Activated CD4-positive, alpha-beta T cell treated with anti-CD3 and anti-CD28 coated beads, Interleukin-2, amount 50 U/mL, for 16 hours (primary cell): ENCODE data around the gene SIAH1.

ENCODE experiments used
- DNase-seq: peaks from one replicate; pipeline ENCODE4 v3.0.0-alpha.2; 2020

Gene SIAH1

GRCh38 chr16:48365025-48365600 lies 20.1 kb downstream of the SIAH1 start:
- no peak for DNase-seq

DNA sequence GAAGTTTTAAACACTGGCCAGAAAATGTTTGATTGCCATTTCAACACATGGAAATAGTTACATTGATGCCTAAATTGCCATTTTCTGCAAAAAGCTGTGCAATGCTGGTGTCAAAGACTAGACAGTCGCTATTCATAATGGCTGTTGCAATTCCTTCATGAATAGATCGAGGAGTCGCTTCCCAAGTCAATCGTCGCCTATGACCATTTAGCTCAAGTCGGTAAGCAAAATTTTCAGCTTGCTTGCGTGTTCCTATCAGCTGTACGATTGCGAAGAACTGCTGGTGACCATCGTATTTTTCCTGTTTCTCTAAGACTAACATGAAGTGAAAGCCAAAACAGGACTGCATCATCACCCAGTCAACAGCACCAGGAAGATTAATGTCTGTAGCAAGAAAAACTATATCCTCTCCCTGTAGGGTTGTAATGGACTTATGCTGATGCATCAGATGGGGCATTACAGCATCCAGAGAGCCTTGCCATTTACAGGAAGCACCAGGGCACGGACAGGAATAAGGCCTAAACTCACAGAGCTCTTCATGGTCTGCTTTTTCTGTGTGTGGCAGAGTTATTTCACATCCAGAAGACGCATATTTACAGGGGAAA lies 23.6 kb downstream of the SIAH1 start:
- no peak for DNase-seq

DNA sequence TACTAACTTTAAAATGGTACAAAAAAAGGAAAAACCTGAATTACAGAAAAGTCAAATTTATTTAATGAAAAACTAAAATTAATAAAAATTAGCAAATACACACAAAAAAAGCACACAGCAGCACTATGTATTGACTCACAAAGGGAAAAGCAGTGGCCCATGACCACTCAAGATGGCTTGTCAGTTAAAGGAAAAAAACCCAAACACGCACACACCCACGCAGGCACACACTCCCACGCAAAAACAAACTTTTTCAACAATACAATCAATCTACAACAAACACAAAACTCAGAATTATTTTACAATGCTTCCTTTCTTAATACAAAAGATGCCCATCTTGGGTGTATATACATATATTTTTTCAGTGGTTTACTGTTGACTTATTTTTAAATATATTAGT lies 24.2 kb downstream of the SIAH1 start:
- DNase-seq: no peak

DNA sequence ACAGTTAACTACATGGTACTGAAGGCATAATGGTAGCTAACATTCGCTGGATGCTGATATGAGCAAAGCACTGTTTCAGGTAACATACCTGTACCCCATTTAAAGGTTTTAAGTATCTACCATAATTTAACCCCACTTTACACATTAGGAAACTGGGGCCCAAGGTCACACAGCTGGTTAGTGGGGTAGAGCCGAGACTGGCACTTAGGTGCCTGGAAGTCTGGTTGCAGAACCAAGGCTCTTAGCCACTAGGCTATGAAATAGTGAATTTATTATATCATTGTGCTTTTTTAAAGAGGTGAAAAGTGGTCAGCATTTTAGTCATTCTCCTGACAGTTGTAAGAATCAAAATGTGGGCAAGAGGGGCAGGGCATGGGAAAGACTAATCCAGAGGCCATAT lies 25.2 kb downstream of the SIAH1 start:
- no peak for DNase-seq

DNA sequence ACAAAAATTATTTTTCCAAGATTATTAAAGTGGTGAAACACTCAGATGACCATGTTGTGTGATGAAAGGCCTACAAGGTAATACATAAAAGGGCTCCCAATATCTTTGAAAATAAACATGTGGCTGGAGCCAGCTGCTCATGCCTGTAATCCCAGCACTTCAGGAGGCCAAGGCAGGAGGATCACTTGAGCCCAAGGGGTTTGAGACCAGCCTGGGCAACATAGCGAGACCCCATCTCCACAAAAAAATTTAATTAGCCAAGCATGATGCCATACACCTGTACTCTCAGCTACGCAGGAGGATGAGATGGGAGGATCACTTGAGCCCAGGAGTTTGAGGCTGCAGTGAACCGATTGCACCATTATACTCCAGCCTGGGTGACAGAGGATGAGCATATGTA lies 26.8 kb downstream of the SIAH1 start:
- no peak for DNase-seq

DNA sequence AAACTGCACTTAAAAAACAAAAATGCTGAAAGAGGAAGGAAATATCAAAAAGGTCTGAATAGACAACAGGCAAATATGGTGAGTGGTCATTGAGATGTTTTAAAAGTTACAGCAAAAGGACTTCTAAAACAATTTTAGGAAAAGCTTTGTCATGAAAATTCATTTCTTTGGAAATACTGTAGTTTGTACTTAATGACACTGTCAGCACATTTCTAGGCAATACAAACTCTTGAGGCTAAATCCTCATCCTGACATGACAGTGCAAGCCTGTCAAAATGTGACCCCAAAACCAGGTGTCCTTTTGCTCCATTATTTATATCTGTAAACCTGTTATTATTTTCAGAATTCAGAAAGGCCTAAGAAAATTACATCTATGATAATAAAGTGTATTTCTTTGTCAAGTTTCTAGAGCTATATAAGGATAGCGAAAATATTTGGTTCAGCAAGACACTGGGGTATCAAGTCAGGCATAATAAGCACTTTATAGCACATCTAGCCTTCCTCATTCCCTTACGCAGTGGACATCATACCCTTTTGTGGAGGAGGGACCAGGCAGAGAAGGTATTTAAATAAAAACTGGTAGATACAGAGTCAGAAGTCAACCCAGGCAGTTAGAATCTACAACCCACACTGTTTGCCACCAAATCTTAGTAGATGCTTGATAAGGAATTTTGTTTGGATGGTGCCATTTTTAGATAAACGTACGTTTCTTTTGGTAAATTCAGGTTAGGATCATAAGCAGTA lies 28.4 kb downstream of the SIAH1 start:
- DNase-seq: no peak

DNA sequence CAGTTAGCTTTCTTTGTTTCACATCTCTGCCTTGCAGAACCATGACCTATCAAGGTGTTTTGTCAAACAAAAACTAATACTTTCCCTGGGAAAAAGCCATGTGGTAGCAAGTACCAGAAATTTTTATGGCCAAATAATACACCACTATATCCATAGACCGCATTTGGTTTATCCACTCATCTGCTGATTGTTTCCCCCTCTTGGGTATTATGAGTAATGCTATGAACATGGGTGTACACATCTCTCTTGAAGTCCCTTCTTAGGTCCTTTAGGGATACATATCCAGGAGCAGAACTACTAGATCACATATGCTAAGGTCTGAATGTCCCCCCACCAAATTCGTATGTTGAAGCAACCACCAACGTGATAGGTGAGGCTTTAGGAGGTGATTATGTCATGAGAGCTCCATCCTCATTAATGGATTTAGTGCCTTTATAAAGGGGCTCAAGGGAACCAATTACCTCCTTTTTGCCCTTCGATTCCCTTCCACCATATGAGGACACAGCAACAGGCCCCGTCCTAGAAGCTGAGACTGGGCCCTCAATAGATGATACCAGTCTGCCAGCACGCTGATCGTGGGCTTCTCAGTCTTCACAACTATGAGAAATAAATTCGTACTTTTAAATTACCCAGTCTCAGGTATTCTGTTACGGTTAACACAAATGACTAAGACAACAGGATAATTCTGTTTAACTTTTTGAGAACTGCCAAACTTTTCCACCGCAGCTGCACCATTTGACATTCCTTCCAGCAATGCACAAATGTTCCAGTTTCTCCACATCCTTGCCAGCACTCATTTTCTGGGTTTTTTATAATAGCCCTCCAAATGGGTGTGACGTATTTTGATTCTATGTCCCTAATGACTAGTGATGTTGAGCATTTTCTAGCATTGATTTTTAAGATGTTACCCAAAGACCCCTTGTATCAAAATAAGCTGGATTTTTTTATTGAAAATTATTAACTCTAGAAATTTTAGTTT lies 30.0 kb downstream of the SIAH1 start:
- no peak for DNase-seq

DNA sequence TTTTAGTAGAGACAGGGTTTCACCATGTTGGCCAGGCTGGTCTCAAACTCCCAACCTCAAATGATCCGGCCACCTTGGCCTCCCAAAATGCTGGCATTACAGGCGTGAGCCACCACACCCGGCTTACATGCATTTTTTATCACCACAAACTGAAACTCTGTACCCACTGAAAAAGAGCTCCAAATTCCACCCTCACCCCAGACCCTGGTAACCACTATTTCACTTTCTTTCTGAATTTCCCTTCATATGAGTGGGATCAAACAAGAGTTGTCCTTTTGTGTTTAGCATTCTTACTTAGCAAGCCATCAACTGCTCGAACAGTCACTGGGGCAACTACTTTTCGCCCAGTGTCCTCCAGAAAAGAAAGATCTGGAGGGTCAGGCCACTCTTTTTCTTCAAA lies 30.8 kb downstream of the SIAH1 start:
- peak; percentile 14 for DNase-seq

GRCh38 chr16:48353565-48354163 lies 31.5 kb downstream of the SIAH1 start:
- peak; percentile 69 for DNase-seq

- DNase-seq: no peak
Measured at GRCh38 chr16:48352648-48353390, 32.4 kb downstream of the SIAH1 start.

DNA sequence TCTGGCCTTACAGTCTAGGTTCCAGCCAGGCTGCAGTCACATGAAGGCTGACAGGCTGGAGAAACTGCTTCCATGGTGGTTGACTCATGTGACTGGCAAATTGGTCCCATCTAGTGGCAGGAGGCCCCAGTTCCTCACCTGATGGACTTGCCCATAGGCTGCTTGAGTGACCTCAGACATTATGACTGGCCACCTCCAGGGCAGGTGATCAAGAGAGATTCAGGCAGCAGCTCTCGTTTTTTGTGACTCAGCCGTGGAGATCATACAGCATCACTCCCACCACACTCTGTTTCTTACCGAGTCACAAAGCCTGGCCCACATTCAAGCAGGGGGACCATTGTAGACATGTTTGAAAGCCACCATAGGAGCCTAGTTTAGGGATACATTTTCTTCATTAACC lies 34.5 kb downstream of the SIAH1 start:
- DNase-seq: peak; percentile 14

GRCh38 chr16:48347980-48348379 lies 37.2 kb downstream of the SIAH1 start:
- DNase-seq: no peak

DNA sequence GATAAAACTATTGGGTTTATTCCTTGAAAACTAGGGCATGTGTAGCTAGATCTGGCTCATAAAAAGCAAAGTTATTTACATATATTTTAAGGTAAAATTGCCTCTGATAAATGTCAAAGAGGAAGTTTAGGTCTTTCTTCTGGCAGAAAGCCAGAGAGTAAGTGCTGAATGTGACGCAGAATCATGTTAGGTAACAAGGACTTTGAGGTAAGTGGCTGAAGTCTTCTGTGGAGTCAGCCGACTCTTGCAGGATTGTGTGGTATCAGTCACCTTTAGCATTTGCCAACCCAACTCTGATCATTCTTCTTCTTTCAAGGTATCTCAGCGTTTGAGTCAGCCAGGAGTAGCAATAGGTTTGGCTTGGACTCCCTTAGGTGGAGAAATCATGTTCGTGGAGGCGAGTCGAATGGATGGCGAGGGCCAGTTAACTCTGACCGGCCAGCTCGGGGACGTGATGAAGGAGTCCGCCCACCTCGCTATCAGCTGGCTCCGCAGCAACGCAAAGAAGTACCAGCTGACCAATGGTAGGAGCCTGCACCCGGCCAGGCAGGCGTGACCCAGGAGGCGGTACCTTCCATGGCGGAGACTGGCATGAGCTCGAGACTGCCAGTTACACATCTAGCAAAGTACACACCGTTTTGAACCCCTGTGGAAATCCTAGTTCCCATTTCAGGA lies 37.9 kb downstream of the SIAH1 start:
- no peak for DNase-seq

GRCh38 chr16:48342591-48342990 lies 42.6 kb downstream of the SIAH1 start:
- no peak for DNase-seq

- peak; percentile 35 for DNase-seq
Measured at GRCh38 chr16:48340054-48340453, 45.2 kb downstream of the SIAH1 start.

GRCh38 chr16:48335961-48336360 lies 49.3 kb downstream of the SIAH1 start:
- DNase-seq: no peak

GRCh38 chr16:48334325-48334724 lies 50.9 kb downstream of the SIAH1 start:
- no peak for DNase-seq

DNA sequence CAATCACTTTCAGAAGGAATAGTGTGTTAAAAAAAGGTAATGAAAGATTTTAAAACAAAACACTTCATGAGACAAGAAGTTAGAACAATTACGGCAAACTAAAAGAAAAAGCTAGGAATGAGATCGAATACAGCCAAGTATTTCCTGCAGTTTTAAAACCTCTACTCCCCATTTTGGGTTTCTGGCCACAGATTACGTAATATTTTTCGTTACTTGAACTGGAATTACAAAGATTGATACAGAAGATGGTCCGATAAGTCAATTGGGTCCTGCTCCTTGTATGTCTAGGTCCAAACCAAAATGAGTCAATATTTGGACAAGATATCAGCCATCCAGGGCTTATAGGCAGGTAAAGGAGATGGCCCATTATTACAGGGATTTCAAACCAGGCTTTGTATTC lies 52.2 kb downstream of the SIAH1 start:
- DNase-seq: no peak

DNA sequence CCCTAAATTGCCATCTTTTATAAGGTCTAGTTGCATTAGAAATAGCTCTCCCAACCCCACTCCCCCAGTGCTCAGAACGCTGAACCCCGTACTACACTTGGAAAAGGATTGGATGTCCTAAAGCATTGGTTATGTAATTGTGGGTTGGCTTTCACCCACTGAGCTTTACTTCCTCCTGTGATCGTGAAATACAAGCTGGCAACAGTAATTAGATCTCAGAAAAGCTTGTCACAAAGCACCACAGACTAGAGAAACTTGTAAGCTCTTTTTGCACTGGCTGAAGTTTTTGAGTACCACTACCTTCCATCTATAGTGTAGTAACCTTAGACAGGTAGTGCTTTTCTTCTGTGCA lies 54.4 kb downstream of the SIAH1 start:
- DNase-seq: no peak

- no peak for DNase-seq
Measured at GRCh38 chr16:48330189-48330840, 54.9 kb downstream of the SIAH1 start.

- no peak for DNase-seq
Measured at GRCh38 chr16:48329138-48329537, 56.1 kb downstream of the SIAH1 start.
